GM23338 (cell line): ENCODE data around the gene GLG1. TPM values are rescaled to one million over a fixed set of nuclear protein-coding genes. Genes with fewer than 3 reads are reported as not detected.

Experiments
- ATAC-seq: fragments of 200-7000 bp; cut with Tn5 transposase; 3 replicates; pipeline ENCODE4 v1.9.1; 2020
- DNase-seq: peaks from one replicate; pipeline ENCODE4 v3.0.0-alpha.2; 2015; ENCODE audit warnings: low spot score
- H2AFZ ChIP-seq: fragments of 200-600 bp; sonication (generic); 2 replicates; pipeline ENCODE4 v1.8.0; 2016; ENCODE audit warnings: antibody characterized with exemption, mild to moderate bottlenecking, moderate library complexity
- H3F3A ChIP-seq: fragments of 200-600 bp; sonication (generic); replicated peaks from 2 replicates; pipeline ENCODE4 v1.8.0; 2017; ENCODE audit warnings: antibody characterized with exemption, mixed run types, low read depth
- H3K27ac ChIP-seq: fragments of 200-600 bp; sonication (generic); 2 replicates; pipeline ENCODE4 v1.6.1; 2016; ENCODE audit warnings: low read depth
- H3K27me3 ChIP-seq: fragments of 200-600 bp; sonication (generic); 2 replicates; pipeline ENCODE4 v1.8.0; 2016; ENCODE audit warnings: mild to moderate bottlenecking, mixed run types, moderate library complexity; ENCODE audit not compliant: insufficient read depth
- H3K36me3 ChIP-seq: fragments of 200-600 bp; sonication (generic); 2 replicates; pipeline ENCODE4 v1.8.0; 2016; ENCODE audit warnings: mild to moderate bottlenecking; ENCODE audit not compliant: insufficient read depth
- H3K4me1 ChIP-seq: fragments of 200-600 bp; sonication (generic); 2 replicates; pipeline ENCODE4 v1.8.0; 2016; ENCODE audit warnings: mild to moderate bottlenecking, moderate library complexity; ENCODE audit not compliant: insufficient read depth
- H3K4me2 ChIP-seq: fragments of 200-600 bp; sonication (generic); 2 replicates; pipeline ENCODE4 v1.7.1; 2017; ENCODE audit warnings: mixed run types
- H3K4me3 ChIP-seq: fragments of 200-600 bp; sonication (generic); 2 replicates; pipeline ENCODE4 v1.6.1; 2016; ENCODE audit warnings: mixed run types
- H3K79me2 ChIP-seq: fragments of 200-600 bp; sonication (generic); replicated peaks from 2 replicates; pipeline ENCODE4 v1.8.0; 2017; ENCODE audit warnings: mild to moderate bottlenecking; ENCODE audit not compliant: insufficient read depth
- H3K9me2 ChIP-seq: fragments of 200-600 bp; sonication (generic); 2 replicates; pipeline ENCODE4 v1.8.0; 2017; ENCODE audit not compliant: insufficient read depth
- H4K20me1 ChIP-seq: fragments of 200-600 bp; sonication (generic); replicated peaks from 2 replicates; pipeline ENCODE4 v1.8.0; 2017; ENCODE audit warnings: mild to moderate bottlenecking; ENCODE audit not compliant: insufficient read depth
- H3K27ac Mint-ChIP-seq: 2 replicates; pipeline ENCODE4 v1.8.0; 2020; ENCODE audit warnings: inconsistent platforms, mild to moderate bottlenecking, moderate library complexity, mixed read lengths
- H3K27me3 Mint-ChIP-seq: 3 replicates; pipeline ENCODE4 v1.8.0; 2022; ENCODE audit warnings: low read depth, mild to moderate bottlenecking, moderate library complexity, mixed read lengths, inconsistent platforms; ENCODE audit not compliant: insufficient read depth, poor library complexity
- H3K36me3 Mint-ChIP-seq: 3 replicates; pipeline ENCODE4 v1.8.0; 2021; ENCODE audit warnings: low read depth, mild to moderate bottlenecking, inconsistent platforms, moderate library complexity, mixed read lengths
- H3K4me1 Mint-ChIP-seq: 3 replicates; pipeline ENCODE4 v1.8.0; 2020; ENCODE audit warnings: mild to moderate bottlenecking, inconsistent platforms, mixed read lengths
- H3K4me3 Mint-ChIP-seq: 3 replicates; pipeline ENCODE4 v1.8.0; 2021; ENCODE audit warnings: moderate library complexity, mild to moderate bottlenecking, inconsistent platforms, mixed read lengths
- H3K9me3 Mint-ChIP-seq: 3 replicates; pipeline ENCODE4 v1.8.0; 2020; ENCODE audit warnings: moderate library complexity, mild to moderate bottlenecking, inconsistent platforms, mixed read lengths
- CREB1 ChIP-seq: fragments of 250-450 bp; sonication (Bioruptor Pico); IDR thresholded peaks from 2 replicates; pipeline ENCODE4 v1.5.0; 2020; ENCODE audit warnings: low read depth, mild to moderate bottlenecking, moderate library complexity
- EZH2phosphoT487 ChIP-seq: fragments of 200-600 bp; sonication (generic); IDR thresholded peaks from one replicate; pipeline ENCODE4 v1.8.1; 2018; ENCODE audit warnings: antibody characterized with exemption; ENCODE audit not compliant: unreplicated experiment
- NANOG ChIP-seq: IDR thresholded peaks from 2 replicates; pipeline ENCODE4 v1.6.1; 2016; ENCODE audit warnings: antibody characterized with exemption, borderline replicate concordance
- POLR2AphosphoS5 ChIP-seq: IDR thresholded peaks from 2 replicates; pipeline ENCODE4 v1.6.1; 2016; ENCODE audit warnings: antibody characterized with exemption, low read depth
- STAT1 ChIP-seq: IDR thresholded peaks from one replicate; pipeline ENCODE4 v1.6.1; 2016; ENCODE audit warnings: antibody characterized with exemption; ENCODE audit not compliant: unreplicated experiment
- ZNF114 ChIP-seq: fragments of 250-450 bp; sonication (Bioruptor Pico); IDR thresholded peaks from 2 replicates; pipeline ENCODE4 v1.5.0; 2020; ENCODE audit warnings: mild to moderate bottlenecking, moderate library complexity
- ZNF331 ChIP-seq: fragments of 250-450 bp; sonication (Bioruptor Pico); IDR thresholded peaks from 2 replicates; pipeline ENCODE4 v1.5.0; 2020; ENCODE audit warnings: low read depth, mild to moderate bottlenecking, moderate library complexity
- polyA plus RNA-seq: library from polyadenylated mRNA; unstranded; fragments of >200 nt; fragmentation: Nextera tagmentation; extraction: Ambion mirVana; gene quantifications from 2 replicates; pipeline ENCODE4 v1.2.1, GENCODE V29; 2016
- total RNA-seq: library from RNA; depleted of rRNA; stranded (reverse); fragments of >200 nt; shearing (Covaris generic); gene quantifications from 2 replicates; pipeline ENCODE4 v1.2.3, GENCODE V29; 2014
- TF ChIP-seq, protein P1 (sequence below): IDR thresholded peaks from one replicate; pipeline ENCODE4 v1.6.1; 2018; ENCODE audit warnings: antibody characterized with exemption; ENCODE audit not compliant: unreplicated experiment
- TF ChIP-seq, protein P2 (sequence below), 2 experiments: fragments of 200-600 bp in 1 of 2; sonication (generic) in 1 of 2; conservative IDR thresholded peaks; 2 replicates each; pipeline versions ENCODE4 v1.5.1 to v1.6.1; 2016 to 2017; ENCODE audit warnings: antibody characterized with exemption in 2 of 2, low read depth in 2 of 2, mild to moderate bottlenecking in 2 of 2, moderate library complexity in 1 of 2

Gene GLG1
- total and polyA plus RNA-seq, 2 experiments from 2014 or later: 61.2 to 211 TPM

DNA sequence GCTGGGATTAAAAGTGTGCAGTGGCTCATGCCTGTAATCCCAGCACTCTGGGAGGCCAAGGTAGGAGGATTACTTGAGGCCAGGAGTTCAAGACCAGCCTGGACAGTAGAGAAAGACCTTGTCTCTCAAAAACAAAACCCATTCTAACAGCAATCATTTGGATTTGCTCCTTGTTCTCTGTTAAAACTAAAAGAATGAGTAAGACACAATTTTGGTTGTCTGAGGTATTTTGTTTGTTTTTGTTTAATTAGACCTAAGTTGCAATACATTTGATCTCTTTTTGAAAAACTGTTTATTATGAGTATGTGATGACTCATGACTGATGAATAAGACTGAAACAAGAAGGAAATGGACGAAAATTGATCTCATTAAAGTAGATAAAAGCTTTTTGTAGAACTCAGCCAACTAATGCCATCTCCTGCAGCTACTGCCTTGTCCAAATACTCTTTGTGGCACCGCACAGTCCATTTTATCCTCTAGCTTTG lies 29.0 kb downstream of the GLG1 start:
- no peak for TF ChIP-seq EZH2phosphoT487
- TF ChIP-seq, protein P1, sequence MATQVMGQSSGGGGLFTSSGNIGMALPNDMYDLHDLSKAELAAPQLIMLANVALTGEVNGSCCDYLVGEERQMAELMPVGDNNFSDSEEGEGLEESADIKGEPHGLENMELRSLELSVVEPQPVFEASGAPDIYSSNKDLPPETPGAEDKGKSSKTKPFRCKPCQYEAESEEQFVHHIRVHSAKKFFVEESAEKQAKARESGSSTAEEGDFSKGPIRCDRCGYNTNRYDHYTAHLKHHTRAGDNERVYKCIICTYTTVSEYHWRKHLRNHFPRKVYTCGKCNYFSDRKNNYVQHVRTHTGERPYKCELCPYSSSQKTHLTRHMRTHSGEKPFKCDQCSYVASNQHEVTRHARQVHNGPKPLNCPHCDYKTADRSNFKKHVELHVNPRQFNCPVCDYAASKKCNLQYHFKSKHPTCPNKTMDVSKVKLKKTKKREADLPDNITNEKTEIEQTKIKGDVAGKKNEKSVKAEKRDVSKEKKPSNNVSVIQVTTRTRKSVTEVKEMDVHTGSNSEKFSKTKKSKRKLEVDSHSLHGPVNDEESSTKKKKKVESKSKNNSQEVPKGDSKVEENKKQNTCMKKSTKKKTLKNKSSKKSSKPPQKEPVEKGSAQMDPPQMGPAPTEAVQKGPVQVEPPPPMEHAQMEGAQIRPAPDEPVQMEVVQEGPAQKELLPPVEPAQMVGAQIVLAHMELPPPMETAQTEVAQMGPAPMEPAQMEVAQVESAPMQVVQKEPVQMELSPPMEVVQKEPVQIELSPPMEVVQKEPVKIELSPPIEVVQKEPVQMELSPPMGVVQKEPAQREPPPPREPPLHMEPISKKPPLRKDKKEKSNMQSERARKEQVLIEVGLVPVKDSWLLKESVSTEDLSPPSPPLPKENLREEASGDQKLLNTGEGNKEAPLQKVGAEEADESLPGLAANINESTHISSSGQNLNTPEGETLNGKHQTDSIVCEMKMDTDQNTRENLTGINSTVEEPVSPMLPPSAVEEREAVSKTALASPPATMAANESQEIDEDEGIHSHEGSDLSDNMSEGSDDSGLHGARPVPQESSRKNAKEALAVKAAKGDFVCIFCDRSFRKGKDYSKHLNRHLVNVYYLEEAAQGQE: no peak
- TF ChIP-seq, protein P2, sequence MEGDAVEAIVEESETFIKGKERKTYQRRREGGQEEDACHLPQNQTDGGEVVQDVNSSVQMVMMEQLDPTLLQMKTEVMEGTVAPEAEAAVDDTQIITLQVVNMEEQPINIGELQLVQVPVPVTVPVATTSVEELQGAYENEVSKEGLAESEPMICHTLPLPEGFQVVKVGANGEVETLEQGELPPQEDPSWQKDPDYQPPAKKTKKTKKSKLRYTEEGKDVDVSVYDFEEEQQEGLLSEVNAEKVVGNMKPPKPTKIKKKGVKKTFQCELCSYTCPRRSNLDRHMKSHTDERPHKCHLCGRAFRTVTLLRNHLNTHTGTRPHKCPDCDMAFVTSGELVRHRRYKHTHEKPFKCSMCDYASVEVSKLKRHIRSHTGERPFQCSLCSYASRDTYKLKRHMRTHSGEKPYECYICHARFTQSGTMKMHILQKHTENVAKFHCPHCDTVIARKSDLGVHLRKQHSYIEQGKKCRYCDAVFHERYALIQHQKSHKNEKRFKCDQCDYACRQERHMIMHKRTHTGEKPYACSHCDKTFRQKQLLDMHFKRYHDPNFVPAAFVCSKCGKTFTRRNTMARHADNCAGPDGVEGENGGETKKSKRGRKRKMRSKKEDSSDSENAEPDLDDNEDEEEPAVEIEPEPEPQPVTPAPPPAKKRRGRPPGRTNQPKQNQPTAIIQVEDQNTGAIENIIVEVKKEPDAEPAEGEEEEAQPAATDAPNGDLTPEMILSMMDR (conservative IDR thresholded peaks at IDR 0.05; ENCODE audit: low read depth in 2 of 2): no peak
- TF ChIP-seq CREB1: no peak
- no peak for TF ChIP-seq STAT1
- no peak for TF ChIP-seq ZNF114 (CRISPR knock-in tag)
- Mint-ChIP-seq H3K9me3 (no peaks in the 10 kb centered on the region), H3K4me1 (peaks cover 3% of the 10 kb centered on the region; the same call in 2 of the 3 replicates), H3K27ac (no peak overlapping the region), H3K4me3 (no peak overlapping the region), H3K36me3 (no peaks in the 10 kb centered on the region), H3K27me3 (peaks cover 4% of the 10 kb centered on the region)
- Histone ChIP-seq H3K36me3 (no peaks in the 10 kb centered on the region), H3K79me2 (peaks cover 99% of the 10 kb centered on the region), H3K27ac (0 out of 2 replicates have a peak overlapping the region, but pooled peaks have one; percentile 2), H3K27me3 (no peaks in the 10 kb centered on the region), H3K4me2 (no peak overlapping the region), H3K4me1 (peaks cover 4% of the 10 kb centered on the region; the same call in 1 of the 2 replicates), H3F3A (no peaks in the 10 kb centered on the region), H4K20me1 (peaks cover 37% of the 10 kb centered on the region), H3K4me3 (no peak overlapping the region), H2AFZ (no peak overlapping the region), H3K9me2 (no peaks in the 10 kb centered on the region)
- no peak for ATAC-seq
- DNase-seq: no peak

DNA sequence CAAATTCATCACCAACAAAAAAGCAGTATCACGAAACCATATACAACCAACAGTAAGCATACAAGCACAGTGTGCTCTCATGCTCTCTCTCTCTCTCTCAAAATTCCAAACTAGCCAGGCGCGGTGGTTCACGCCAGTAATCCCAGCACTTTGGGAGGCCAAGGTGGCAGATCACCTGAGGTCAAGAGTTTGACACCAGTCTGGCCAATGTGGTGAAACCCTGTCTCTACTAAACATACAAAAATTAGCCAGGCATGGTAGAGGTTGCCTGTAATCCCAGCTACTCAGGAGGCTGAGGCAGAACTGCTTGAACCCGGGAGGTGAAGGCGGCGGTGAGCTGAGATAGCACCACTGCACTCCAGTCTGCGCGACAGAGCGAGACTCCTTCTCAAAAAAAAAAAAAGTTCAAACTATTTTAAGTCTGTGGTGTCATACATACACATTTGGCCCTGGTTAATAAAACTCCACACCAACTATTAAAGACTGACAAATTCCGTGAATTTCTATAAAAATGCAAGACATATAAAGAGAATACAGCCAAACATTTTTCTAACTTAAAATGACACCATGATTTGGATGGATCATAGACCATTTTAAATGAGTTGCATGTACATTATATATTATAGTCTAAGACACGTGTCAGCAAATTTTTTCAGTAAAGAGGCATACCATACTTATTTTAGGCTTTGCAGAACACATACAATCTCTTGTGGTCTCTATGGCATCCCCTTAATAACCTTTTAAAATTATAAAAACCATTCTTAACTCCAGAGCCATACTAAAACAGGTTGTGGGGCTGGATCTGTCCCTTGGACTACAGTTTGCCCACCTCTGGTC lies 30.9 kb downstream of the GLG1 start:
- Mint-ChIP-seq H3K27ac (no peak overlapping the region), H3K4me1 (peaks cover 12% of the 10 kb centered on the region; the same call in 2 of the 3 replicates), H3K36me3 (no peaks in the 10 kb centered on the region), H3K4me3 (no peak overlapping the region), H3K9me3 (no peaks in the 10 kb centered on the region), H3K27me3 (no peaks in the 10 kb centered on the region)
- no peaks in the 10 kb centered on the region for H3K9me2 ChIP-seq
- H3K36me3 ChIP-seq: no peaks in the 10 kb centered on the region
- ATAC-seq (peak; percentile 19; the same call in 2 of the 3 replicates), DNase-seq (no peak)
- H4K20me1 ChIP-seq: peaks cover 42% of the 10 kb centered on the region
- no peaks in the 10 kb centered on the region for H3K27me3 ChIP-seq
- H3K4me2 ChIP-seq: no peak overlapping the region
- H3K4me3 ChIP-seq: no peak overlapping the region
- peaks cover 99% of the 10 kb centered on the region for H3K79me2 ChIP-seq
- H3K4me1 ChIP-seq: 0 out of 2 replicates have a peak, but pooled peaks cover 10% of the 10 kb centered on the region
- no peak overlapping the region for H3K27ac ChIP-seq
- H3F3A ChIP-seq: no peaks in the 10 kb centered on the region
- H2AFZ ChIP-seq: no peak overlapping the region
- TF ChIP-seq, protein P2 (conservative IDR thresholded peaks at IDR 0.05; ENCODE audit: low read depth in 2 of 2): no peak
- no peak for TF ChIP-seq NANOG
- TF ChIP-seq STAT1: no peak
- no peak for TF ChIP-seq ZNF331
- TF ChIP-seq POLR2AphosphoS5: no peak
- TF ChIP-seq, protein P1: no peak
- no peak for TF ChIP-seq CREB1
